NCI-H2029 treated with DMSO at 0.1 percent for 48 hours (cell line): Measurements from ENCODE around the gene SMIM1.
"Not testable (repeated sequence)": the region's sequence is repeated elsewhere in the genome, so short reads cannot be mapped to it uniquely, and the experiment has no call there.

Source experiments
- DNase-seq: peaks from one replicate; lab custom pipeline; 2025; lab: John Stamatoyannopoulos, UW

SMIM1 gene

GRCh38 chr1:3796215-3797061, 23.9 kb downstream of the SMIM1 start, which contains the start of gene LRRC47:
Gene LRRC47 (minus strand): TSS chr1:3796498. CDS start chr1:3796476, 22 bp downstream.
- no peak for DNase-seq

- no peak for DNase-seq
Measured at GRCh38 chr1:3799976-3800685, 27.6 kb downstream of the SMIM1 start.

- DNase-seq = not testable (repeated sequence)
Measured at GRCh38 chr1:3800795-3801194, 28.2 kb downstream of the SMIM1 start.

GRCh38 chr1:3803905-3804626, 31.5 kb downstream of the SMIM1 start:
- no peak for DNase-seq

- not testable (repeated sequence) for DNase-seq
Measured at GRCh38 chr1:3804627-3804944, 32.0 kb downstream of the SMIM1 start.

GRCh38 chr1:3805038-3805437, 32.5 kb downstream of the SMIM1 start:
- DNase-seq = no peak

- no peak for DNase-seq
Measured at GRCh38 chr1:3807769-3808168, 35.2 kb downstream of the SMIM1 start.

GRCh38 chr1:3809680-3810079, 37.1 kb downstream of the SMIM1 start:
- DNase-seq = no peak

- DNase-seq = not testable (repeated sequence)
Measured at GRCh38 chr1:3810149-3810761, 37.7 kb downstream of the SMIM1 start.

- DNase-seq = no peak
Measured at GRCh38 chr1:3811595-3811911, 39.0 kb downstream of the SMIM1 start.

- DNase-seq = no peak
Measured at GRCh38 chr1:3814065-3814464, 41.5 kb downstream of the SMIM1 start.

- DNase-seq = no peak
Measured at GRCh38 chr1:3814771-3815561, 42.4 kb downstream of the SMIM1 start.

- DNase-seq = no peak
Measured at GRCh38 chr1:3816331-3817137, 44.0 kb downstream of the SMIM1 start.

- no peak for DNase-seq
Measured at GRCh38 chr1:3817138-3817740, 44.7 kb downstream of the SMIM1 start.

GRCh38 chr1:3817821-3818597, 45.5 kb downstream of the SMIM1 start:
- DNase-seq = no peak

GRCh38 chr1:3819771-3820200, 47.2 kb downstream of the SMIM1 start:
- no peak for DNase-seq

- DNase-seq = no peak
Measured at GRCh38 chr1:3820316-3820715, 47.8 kb downstream of the SMIM1 start.

GRCh38 chr1:3821004-3821403, 48.5 kb downstream of the SMIM1 start:
- DNase-seq = no peak

- no peak for DNase-seq
Measured at GRCh38 chr1:3821447-3821846, 48.9 kb downstream of the SMIM1 start.
